HL-60/S4 treated with retinoic acid at 250 ng/mL for 4 days and 3 days (cell line): ENCODE measurements around the gene RAPGEF4.

ENCODE experiments used
- in situ Hi-C: fragments of 300-500 bp; cut with MboI; formaldehyde crosslinking; loops from 2 replicates; pipeline ENCODE4 v1.7.0; 2022; ENCODE audit warnings: low sequenced_read_pairs

The RAPGEF4 gene

DNA sequence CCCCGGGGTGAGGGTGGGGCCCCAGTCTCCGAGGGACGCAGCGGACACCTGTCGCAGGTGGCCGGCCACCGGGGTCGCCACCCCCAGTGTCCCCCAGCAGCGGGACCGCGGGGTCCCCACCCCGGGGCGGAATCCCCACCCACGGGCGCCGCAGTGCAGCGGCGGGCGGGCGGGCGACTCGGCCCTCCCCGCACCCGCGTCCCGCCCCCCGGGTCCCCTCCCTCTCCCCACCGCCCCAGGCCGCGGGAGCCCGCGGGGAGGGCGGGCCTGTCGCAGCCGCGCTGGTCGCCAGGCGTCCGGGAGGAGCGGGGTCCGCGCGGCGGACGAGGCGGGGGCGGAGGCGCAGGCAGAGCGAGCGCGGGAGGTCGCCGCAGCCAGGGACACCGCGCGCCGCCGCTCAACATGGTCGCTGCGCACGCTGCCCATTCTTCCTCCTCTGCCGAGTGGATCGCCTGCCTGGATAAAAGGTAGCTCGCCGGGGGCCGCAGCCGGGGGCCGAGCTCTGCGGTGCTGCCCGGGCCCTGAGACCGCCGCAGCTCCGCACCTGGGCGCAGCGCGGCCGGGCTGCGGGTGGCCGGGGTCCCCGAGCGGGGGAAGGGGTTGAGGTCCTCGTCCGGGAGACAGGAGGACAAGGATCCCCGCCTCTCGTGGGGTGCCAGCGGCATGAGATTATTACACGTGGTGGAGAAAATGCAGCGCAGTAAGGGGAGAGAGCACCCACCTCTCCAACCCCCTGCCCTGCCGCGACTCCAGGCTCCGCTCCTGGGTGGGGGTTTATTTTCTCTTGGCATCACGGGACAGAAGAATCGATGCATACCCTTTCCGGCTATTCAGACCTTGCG is at the start of gene RAPGEF4:
TSS of gene RAPGEF4 (plus strand) at position 264 of the 842 bp plus-strand sequence. CDS start at position 403, 139 bp downstream.
- in situ Hi-C loops: no loop called here

DNA sequence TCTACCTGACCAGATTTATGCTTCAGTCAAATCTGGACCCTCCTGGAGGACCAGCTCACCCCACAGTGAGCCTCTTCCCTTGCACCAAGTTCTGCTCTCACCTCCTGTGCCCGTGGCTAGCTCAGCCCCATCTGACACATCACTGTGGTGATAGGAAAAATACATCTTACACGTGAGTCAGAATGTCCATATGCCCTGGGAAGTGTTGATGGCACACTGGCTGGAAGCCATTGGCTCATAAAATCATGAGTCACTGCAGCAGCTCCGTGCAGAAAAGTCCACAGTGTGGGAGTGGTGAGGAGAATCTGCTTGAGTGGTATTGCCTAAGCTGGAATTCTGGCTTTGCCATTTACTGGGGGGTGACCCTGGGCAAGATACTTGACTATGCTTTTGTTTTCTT is 42.6 kb upstream of the RAPGEF4 start:
- in situ Hi-C loops: no loop called here

DNA sequence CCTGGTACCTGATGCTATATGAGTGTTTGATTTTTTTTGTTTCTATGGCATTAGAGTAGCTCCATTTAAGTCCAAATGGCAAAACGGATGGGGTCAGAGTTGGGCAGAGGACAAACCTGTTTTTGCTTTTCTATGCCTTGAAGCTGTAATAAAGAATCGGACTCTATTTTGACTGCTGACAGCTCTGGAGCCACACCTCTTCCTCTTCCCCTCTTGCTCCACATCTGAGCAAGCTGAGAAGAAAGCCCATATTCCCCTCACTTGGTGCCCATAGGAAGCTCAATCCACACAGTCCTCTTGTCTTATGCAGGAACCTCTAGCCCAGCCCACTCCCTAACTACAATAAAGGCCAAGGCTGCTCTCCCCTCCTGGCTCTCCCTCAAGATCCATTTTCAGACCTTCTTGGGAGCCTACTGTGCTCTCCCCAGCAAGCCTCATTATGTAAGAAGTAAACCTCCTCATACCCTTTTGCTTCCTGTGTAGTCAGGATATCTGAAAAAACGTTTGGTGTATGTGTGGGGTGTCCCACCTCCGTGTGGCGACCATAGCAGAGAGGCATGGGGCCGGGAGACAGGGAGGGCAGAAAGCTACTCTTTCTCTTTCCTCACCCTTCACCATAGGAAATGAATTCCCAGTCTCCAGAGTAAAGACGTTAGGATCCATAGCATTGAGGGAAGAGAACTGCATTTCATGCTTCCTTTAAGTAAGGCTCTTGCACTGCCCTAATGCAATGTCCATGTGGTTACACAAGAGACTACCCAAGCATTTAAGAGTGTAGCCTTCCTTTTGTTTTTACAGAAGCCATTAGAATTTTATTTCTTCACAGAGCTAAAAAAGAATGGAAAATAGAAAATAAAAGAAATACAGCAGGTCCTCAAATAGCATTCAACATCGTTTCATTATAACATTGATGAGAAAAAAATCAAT is 41.9 kb upstream of the RAPGEF4 start:
- in situ Hi-C loops: no loop called here

DNA sequence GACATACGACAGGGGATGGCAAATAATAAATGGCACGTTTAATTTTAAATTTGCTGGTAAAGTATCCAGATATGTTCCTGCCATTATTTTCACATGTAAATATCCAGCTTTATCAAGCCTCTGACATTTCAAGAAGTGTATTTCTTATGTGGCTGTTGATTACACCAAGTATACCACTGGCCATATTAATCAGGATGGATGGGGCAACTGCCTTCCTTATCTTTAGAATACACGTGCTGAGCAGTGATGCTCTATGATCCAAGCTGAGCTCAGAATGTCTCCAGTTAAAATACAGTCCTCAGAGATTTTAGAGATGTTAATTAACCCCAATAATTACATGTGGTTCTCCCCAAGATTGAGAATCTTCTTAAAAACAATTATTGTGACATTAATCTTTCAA is 38.3 kb upstream of the RAPGEF4 start:
- in situ Hi-C loops: no loop called here

DNA sequence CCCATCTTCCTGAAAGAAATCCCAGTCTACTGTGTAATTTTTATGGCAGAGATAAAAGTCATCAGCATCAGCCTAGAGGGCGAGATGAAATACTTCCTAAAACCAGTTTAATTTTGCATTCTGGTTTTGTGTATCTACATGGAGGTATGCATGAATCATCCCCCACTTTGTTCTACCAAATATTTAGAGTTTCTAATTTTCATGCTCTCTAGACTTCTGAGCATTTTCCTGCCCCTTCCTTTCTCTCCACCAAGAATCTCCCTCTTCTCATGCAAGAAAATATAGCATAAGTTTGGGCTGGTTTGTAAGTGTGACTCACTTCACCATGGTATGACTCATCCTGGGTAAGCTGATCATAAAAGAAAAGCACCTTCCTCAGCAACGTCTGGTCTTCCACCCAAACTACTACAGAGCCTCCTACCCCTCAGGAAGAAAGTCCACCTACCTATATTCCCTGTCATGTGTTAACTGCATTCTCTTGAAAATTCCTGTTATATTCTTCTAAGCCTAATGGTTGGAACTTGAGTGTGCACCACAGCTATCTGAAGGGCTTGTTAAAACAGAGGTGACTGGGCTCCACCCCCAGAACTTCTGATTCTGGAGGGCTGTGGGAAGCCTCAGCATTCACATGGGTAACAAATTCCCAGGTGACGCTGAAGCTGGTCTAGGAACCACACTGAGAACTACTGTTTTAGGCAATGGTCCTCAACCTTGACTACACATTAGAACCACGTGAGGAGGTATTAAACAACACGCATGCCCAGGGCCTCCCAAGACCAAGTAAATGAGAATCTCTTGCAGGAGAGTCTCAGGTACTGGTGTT is 37.4 kb upstream of the RAPGEF4 start:
- in situ Hi-C loops: no loop called here

DNA sequence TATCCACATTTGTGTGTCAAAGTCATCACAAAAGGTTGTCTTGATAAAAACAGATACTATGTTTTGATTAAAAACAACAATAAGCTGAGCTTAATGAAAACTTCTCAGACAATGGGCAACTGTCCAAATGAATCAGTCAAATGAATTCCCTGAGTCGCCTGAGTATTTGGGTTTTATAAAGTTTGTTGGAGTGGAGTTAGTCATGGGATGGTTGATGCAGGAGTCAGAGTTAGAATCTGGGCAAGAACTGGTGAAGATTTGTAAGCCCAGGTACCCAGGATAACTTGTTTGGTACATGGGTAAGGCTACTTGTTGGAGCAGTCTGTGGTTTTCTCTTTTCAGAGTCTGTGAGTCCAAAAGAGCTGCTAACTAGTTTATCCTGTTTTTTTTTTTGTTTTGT is 34.4 kb upstream of the RAPGEF4 start:
- in situ Hi-C loops: loop anchor here (25.0 kb wide), 1 partner anchor 539 kb away; no protein-coding TSS in a partner anchor

DNA sequence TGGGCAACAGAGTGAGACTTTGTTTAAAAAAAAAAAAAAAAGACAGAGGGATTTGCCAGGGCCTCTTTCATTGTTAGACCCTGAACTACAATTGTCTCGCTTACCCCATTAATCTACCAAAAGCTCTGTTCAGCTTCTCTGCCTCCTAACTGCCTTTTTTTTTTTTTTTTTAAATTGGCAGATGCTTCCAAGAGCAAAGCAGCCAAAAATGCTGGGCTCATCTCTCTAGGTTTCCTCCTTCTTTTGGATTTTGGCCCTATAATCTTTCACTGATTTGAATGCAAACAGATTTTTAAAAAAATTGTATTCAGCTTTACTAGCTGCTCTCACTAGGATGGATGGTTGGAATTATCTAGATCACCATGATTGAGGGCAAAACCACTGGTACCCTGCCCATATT is 33.2 kb upstream of the RAPGEF4 start:
- in situ Hi-C loops: loop anchor here (25.0 kb wide), 1 partner anchor 540 kb away; no protein-coding TSS in a partner anchor

DNA sequence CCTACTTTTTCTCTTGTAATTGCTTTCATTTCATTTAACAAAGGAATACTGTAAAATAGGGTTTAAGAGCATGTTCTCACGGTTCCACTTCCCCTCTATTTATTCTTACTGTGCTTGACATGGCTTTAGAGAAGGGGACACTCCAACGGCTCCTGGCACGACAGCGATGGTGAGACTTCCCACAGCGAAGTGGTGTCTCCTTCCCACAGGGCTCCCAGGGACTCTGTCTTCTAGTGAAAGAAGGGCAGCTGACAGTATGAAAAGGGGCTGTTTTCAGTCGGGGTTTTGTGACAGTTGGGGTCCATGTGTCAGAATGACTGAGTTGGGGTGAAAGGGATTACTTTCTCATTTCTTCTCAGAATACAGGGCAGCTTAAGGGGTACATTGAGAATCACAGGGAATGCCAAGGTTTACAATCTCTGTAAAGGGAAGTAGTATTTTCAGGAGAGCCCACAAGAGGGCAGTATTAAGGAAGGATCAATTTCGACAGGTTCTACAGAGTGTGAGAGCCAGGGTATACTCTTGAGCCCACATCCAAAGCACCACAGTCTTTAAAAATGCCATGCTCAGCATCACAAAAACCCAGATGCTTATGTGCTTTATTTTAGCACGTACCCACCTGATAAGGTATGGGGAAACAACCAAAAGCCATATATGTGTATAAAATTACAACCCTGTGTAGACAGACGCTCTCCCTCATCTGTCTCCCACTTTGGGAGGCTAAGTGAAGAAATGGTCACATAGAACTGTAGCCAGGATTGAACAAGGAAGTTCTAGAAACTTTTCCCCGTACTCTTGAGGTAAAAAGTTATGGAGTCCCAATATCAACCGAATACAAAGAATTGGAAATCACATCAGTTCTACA is 31.3 kb upstream of the RAPGEF4 start:
- in situ Hi-C loops: loop anchor here (25.0 kb wide), 1 partner anchor 542 kb away; no protein-coding TSS in a partner anchor

DNA sequence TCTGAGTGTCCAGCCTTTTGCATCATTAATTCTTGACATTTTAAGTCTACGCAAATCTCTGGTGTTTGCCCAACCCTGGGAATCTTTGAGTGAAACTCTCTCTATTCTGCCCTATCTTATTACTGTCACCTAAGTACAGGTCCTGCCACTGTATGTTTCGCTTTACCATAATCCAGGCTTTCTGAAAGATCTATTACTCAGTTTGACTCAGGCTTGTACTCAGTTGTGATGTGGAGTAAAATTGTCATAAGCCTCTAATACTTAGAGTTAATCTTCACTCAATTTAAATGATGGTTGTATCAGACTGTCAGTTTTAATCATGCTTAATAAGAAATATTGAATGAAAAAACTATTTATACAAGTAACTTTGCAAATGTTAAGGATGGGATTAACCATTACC is 30.3 kb upstream of the RAPGEF4 start:
- in situ Hi-C loops: loop anchor here (25.0 kb wide), 1 partner anchor 543 kb away; no protein-coding TSS in a partner anchor

DNA sequence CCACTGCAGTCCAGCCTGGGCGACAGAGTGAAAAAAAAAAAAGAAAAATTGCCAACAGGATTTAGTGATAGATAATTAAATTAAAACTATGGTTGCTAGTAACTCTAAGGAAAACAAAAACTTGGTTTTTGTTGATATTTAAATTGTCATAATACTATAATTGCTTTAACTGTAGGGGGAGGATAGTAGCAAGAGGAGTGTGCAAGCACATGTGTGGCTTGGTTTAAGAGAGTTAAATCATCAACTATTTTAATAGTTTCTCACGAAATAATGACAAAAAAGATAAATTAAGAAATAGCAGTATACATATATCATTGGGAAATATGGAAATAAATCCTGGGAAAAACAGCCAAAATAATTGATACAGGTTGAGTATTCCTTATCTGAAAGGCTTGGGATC is 27.4 kb upstream of the RAPGEF4 start:
- in situ Hi-C loops: loop anchor here (25.0 kb wide), 1 partner anchor 546 kb away; no protein-coding TSS in a partner anchor

DNA sequence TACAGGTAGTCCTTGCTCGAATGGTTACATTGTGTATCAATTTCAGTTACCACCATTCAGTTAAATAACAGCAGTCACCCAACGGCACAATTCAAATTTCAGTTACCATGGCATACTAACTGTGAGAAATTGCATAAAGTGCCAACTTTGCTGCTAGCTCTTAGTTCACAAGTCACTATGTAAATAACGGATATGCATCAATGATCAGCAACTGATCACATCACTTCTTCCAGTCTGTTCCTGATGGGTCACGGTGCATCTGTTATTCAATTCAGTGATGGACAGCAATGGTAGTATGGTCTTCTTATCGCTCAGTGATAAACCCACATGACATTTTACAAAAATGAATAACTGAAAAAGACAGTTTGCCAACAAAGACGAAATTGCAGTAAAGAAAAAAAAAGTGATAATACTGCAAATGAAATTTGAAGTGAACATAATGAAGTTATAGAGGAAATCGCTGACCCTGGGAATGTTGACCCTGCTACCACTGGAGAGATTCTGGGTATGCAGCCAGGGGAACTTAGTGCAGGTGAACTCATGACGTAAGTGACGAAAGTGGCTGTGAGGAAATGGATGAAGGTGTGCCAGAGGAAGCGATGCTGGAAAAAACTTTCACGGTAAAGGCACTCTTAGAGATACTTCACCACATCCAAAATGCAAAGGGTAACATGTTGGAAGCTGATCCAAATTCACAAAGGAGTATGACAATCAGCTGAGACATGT is 25.9 kb upstream of the RAPGEF4 start:
- in situ Hi-C loops: loop anchor here (25.0 kb wide), 1 partner anchor 547 kb away; no protein-coding TSS in a partner anchor

DNA sequence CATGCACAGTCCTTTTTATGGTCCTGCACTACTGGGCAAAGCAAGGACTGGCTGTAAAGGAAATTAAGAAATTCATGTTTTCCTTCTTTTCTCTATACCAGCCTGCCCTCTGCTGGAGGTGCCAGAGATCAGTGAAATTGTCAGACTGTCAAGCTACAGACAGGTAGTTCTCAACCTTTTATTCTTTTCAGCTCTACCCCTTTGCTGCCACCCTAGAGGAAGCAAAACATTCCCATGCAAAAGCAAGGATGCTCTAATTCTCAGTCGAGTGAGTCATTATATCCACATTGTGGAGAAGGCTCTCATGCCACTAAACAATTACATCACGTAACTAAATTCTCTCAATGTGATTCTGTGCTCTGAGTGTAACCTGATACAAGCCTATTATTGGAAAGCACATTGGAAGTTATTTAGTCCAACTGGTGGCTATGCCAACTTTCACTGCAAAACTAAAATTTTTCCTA is 25.0 kb upstream of the RAPGEF4 start:
- in situ Hi-C loops: loop anchor here (25.0 kb wide), 1 partner anchor 548 kb away; no protein-coding TSS in a partner anchor

DNA sequence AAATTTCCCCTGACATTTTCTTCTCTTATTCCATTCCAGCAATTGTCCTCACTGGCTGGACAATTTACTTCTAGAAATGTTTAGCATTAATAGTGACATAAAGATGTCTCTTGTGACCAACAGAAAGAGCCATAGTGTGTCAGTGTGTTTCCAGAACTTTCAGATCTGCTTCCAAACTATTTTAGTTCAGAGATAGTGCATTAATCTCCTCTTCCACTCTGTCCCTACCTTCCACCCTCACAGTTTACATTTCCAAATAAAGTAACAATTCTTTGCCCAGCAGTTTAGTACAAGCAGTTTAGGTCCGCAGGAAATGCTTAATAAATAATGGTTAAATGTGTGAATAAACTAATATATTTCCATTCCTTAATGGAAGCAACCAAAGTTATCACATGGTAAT is 24.5 kb upstream of the RAPGEF4 start:
- in situ Hi-C loops: loop anchor here (25.0 kb wide), 1 partner anchor 549 kb away; no protein-coding TSS in a partner anchor

DNA sequence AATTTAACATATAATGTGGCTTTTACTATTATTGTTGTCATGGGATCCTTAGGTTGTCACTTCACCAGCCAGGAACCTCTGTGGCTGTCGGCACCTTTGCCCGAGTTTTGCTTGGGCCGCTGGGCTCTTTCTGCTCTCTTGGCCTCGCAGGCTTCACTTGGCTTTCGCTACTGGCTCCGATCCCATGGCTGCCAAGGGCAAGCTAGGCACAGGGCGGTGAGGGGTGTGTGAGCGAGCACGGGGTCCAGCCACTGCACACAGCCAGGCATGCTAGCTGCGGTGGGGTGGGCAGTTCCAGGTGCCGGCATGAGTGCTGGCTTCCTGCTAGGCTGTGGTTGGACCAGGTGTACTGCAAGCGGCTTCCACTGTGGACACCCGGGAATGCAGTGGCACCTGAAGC is 23.4 kb upstream of the RAPGEF4 start:
- in situ Hi-C loops: loop anchor here (25.0 kb wide), 1 partner anchor 550 kb away; no protein-coding TSS in a partner anchor

DNA sequence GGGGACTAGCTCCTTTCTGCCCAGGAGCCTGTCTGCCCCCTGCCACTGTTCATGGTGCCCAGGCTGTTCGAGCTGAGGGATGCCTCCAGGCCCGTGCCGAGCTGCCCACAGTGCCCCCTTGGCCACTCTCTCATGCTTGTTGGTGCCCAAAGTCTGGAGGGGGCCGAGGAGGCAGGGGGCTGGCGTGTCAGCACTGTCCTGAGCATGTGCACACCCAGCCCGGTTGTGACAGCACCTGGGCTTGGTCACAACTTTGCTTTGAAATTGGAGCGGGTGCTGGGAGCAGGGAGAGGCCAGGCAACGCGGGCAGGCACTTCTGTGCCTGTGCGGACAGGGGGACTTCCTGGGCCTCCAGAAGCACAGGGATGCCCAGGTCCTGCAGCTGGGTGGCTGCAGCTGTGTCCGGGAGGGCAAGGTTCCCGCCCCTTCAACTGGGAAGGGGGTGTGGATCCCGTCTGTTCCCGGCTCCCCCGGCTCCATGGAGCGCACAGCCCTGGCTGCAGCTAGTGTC is 22.2 kb upstream of the RAPGEF4 start:
- in situ Hi-C loops: loop anchor here (25.0 kb wide), 1 partner anchor 551 kb away; no protein-coding TSS in a partner anchor

DNA sequence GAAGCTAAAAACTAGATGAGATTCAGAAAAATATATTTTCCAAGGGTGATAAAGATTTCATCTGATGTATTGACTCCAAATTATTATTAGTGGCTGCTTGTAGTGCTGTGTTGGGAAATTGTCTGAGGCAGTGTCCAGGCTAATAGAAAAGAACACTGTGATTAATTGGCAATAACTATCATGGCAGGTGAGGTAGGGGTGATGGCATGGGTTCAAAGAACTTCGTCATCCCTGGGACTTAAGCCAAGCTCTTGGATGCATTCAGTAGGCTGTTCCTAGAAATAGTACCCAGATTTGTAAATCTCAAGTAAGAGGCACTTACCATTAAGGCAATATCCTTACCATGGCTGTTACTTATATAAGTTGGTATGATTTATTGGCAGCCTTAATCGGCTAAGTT is 13.2 kb upstream of the RAPGEF4 start:
- in situ Hi-C loops: loop anchor here (25.0 kb wide), 1 partner anchor 560 kb away; no protein-coding TSS in a partner anchor

DNA sequence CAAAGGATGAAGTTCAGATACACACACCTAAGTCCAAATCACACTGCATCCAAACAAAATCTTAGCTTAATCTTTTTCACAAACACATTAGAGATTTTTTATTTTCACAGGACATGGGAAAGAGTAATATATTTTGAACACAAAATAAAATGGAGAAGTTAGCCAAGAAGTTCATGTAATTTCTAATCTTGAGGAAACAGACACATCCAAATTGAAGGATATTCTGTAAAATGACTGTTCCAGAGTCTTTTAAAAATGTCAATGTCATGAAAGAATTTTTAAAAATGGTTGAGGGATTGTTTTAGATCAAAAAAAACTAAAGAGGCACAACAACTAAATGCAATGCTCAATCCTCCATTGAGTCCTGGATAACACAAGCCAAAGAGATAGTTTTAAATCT is 12.4 kb upstream of the RAPGEF4 start:
- in situ Hi-C loops: loop anchor here (25.0 kb wide), 1 partner anchor 561 kb away; no protein-coding TSS in a partner anchor

DNA sequence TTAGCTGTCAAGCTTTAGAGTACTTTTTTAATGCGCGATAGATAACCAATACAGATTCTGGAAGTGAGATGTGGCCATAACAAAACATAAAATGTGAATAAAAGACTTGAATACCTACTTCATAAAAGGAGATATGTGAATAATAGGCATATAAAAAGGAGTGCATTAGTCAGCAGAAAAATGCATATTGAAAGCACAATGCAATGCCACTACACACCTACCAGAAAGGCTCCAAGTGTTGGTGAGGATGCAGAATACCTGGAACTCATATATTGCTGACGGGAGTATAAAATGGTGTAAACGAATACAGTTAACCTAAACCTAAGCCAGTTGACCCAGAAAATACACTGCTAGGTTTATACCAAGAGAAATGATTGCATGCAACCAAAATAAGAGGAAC is 10.9 kb upstream of the RAPGEF4 start:
- in situ Hi-C loops: loop anchor here (25.0 kb wide), 1 partner anchor 562 kb away; no protein-coding TSS in a partner anchor
